ENCODE results near the gene ITPKA.

Gene ITPKA

GRCh38 chr15:41507820-41508290 lies 14.2 kb downstream of the ITPKA start:
- Histone ChIP-seq H3K4me3 (ENCODE audit: control insufficient read depth in 1 of 7, extremely low read depth in 1 of 7, insufficient read depth in 4 of 7, low read depth in 2 of 7, low read length in 6 of 7) (no peak overlapping the region), H3K9me3 (ENCODE audit: control extremely low read depth in 1 of 5, control insufficient read depth in 4 of 5, insufficient read depth in 2 of 5, low read depth in 1 of 5, low read length in 4 of 5) (no peaks in the 10 kb centered on the region), H3K4me1 (ENCODE audit: control extremely low read depth in 1 of 4, control insufficient read depth in 4 of 4, insufficient read depth in 4 of 4, low read length in 3 of 4) (peaks cover 0 to 32% (median 26%) of the 10 kb centered on the region in 4 experiments), H3K36me3 (ENCODE audit: control insufficient read depth in 4 of 4, insufficient read depth in 4 of 4, low read length in 3 of 4) (no peaks in the 10 kb centered on the region), H3K27me3 (replicated peaks in 2 of 5; ENCODE audit: control insufficient read depth in 4 of 5, insufficient read depth in 5 of 5, low read length in 4 of 5) (peaks cover 4 to 48% (median 9%) of the 10 kb centered on the region in 5 experiments), H3K27ac (ENCODE audit: insufficient read depth in 1 of 2, low read depth in 1 of 2, low read length in 2 of 2, poor library complexity in 1 of 2, severe bottlenecking in 2 of 2) (no peak overlapping the region)
- ChIA-PET CTCF (interaction anchor here (0.8 to 2.4 kb wide), 2 partner anchors 38 to 42 kb away, joined by 3 to 12 read pairs; no protein-coding TSS in a partner anchor), POLR2A (no interaction called here)
- DNase-seq = no peak
- 94% methylated on average over 5 of the region's 7 CpGs for WGBS (ENCODE audit: insufficient coverage)

GRCh38 chr15:41510728-41511127 lies 17.1 kb downstream of the ITPKA start:
- H3K36me3 ChIP-seq (ENCODE audit: control insufficient read depth in 4 of 4, insufficient read depth in 4 of 4, low read length in 3 of 4) = no peaks in the 10 kb centered on the region
- CTCF ChIA-PET = no interaction called here
- no peaks in the 10 kb centered on the region for H3K9me3 ChIP-seq (ENCODE audit: control extremely low read depth in 1 of 5, control insufficient read depth in 4 of 5, insufficient read depth in 2 of 5, low read depth in 1 of 5, low read length in 4 of 5)
- H3K27me3 ChIP-seq (replicated peaks in 2 of 5; ENCODE audit: control insufficient read depth in 4 of 5, insufficient read depth in 5 of 5, low read length in 4 of 5) = peaks cover 4 to 53% (median 12%) of the 10 kb centered on the region in 5 experiments
- POLR2A ChIA-PET = interaction anchor here (1.4 kb wide), 1 partner anchor 17 kb away, joined by 3 read pairs; the partner anchor contains the start of gene ITPKA
- WGBS (ENCODE audit: insufficient coverage) = 88% methylated on average over 7 of the region's 7 CpGs
- no peak overlapping the region for H3K27ac ChIP-seq (ENCODE audit: insufficient read depth in 1 of 2, low read depth in 1 of 2, low read length in 2 of 2, poor library complexity in 1 of 2, severe bottlenecking in 2 of 2)
- no peak overlapping the region for H3K4me3 ChIP-seq (ENCODE audit: control insufficient read depth in 1 of 7, extremely low read depth in 1 of 7, insufficient read depth in 4 of 7, low read depth in 2 of 7, low read length in 6 of 7)
- DNase-seq = no peak
- peaks cover 0 to 31% (median 25%) of the 10 kb centered on the region in 4 experiments for H3K4me1 ChIP-seq (ENCODE audit: control extremely low read depth in 1 of 4, control insufficient read depth in 4 of 4, insufficient read depth in 4 of 4, low read length in 3 of 4)

- H3K36me3 ChIP-seq (ENCODE audit: control insufficient read depth in 4 of 4, insufficient read depth in 4 of 4, low read length in 3 of 4) = peaks cover 0 to 3% (median under 1%) of the 10 kb centered on the region in 4 experiments
- H3K4me1 ChIP-seq (ENCODE audit: control extremely low read depth in 1 of 4, control insufficient read depth in 4 of 4, insufficient read depth in 4 of 4, low read length in 3 of 4) = peaks cover 0 to 31% (median 25%) of the 10 kb centered on the region in 4 experiments
- peaks cover 4 to 53% (median 12%) of the 10 kb centered on the region in 5 experiments for H3K27me3 ChIP-seq (replicated peaks in 2 of 5; ENCODE audit: control insufficient read depth in 4 of 5, insufficient read depth in 5 of 5, low read length in 4 of 5)
- ChIA-PET CTCF (no interaction called here), POLR2A (interaction anchor here (1.0 to 1.4 kb wide), 2 partner anchors 8 to 18 kb away, joined by 3 read pairs; partner anchors contain the start of gene ITPKA)
- DNase-seq = no peak
- peak overlapping the region in 4 of 7 experiments; percentile 11 to 69 (median 34) for H3K4me3 ChIP-seq (ENCODE audit: control insufficient read depth in 1 of 7, extremely low read depth in 1 of 7, insufficient read depth in 4 of 7, low read depth in 2 of 7, low read length in 6 of 7)
- no peak overlapping the region for H3K27ac ChIP-seq (ENCODE audit: insufficient read depth in 1 of 2, low read depth in 1 of 2, low read length in 2 of 2, poor library complexity in 1 of 2, severe bottlenecking in 2 of 2)
- 12% methylated on average over 23 of the region's 56 CpGs for WGBS (ENCODE audit: insufficient coverage)
- H3K9me3 ChIP-seq (ENCODE audit: control extremely low read depth in 1 of 5, control insufficient read depth in 4 of 5, insufficient read depth in 2 of 5, low read depth in 1 of 5, low read length in 4 of 5) = no peaks in the 10 kb centered on the region
Measured at GRCh38 chr15:41511331-41511898, 17.7 kb downstream of the ITPKA start.

- WGBS (ENCODE audit: insufficient coverage) = 4% methylated on average over 32 of the region's 49 CpGs
- ChIA-PET POLR2A (interaction anchor here (1.0 kb wide), 1 partner anchor 9 kb away, joined by 3 read pairs; no protein-coding TSS in a partner anchor), CTCF (interaction anchor here (0.6 kb wide), 1 partner anchor 19 kb away, joined by 3 read pairs; no protein-coding TSS in a partner anchor)
- peak overlapping the region in 5 of 7 experiments; percentile 23 to 71 (median 63) for H3K4me3 ChIP-seq (ENCODE audit: control insufficient read depth in 1 of 7, extremely low read depth in 1 of 7, insufficient read depth in 4 of 7, low read depth in 2 of 7, low read length in 6 of 7)
- peaks cover 4 to 53% (median 12%) of the 10 kb centered on the region in 5 experiments for H3K27me3 ChIP-seq (replicated peaks in 2 of 5; ENCODE audit: control insufficient read depth in 4 of 5, insufficient read depth in 5 of 5, low read length in 4 of 5)
- H3K27ac ChIP-seq (ENCODE audit: insufficient read depth in 1 of 2, low read depth in 1 of 2, low read length in 2 of 2, poor library complexity in 1 of 2, severe bottlenecking in 2 of 2) = no peak overlapping the region
- H3K36me3 ChIP-seq (ENCODE audit: control insufficient read depth in 4 of 4, insufficient read depth in 4 of 4, low read length in 3 of 4) = peaks cover 0 to 3% (median 3%) of the 10 kb centered on the region in 4 experiments
- H3K9me3 ChIP-seq (ENCODE audit: control extremely low read depth in 1 of 5, control insufficient read depth in 4 of 5, insufficient read depth in 2 of 5, low read depth in 1 of 5, low read length in 4 of 5) = no peaks in the 10 kb centered on the region
- peak in 1 of 3 donors; percentile 38 for DNase-seq
- H3K4me1 ChIP-seq (ENCODE audit: control extremely low read depth in 1 of 4, control insufficient read depth in 4 of 4, insufficient read depth in 4 of 4, low read length in 3 of 4) = peaks cover 0 to 31% (median 25%) of the 10 kb centered on the region in 4 experiments
Measured at GRCh38 chr15:41511899-41512369, 18.3 kb downstream of the ITPKA start.

GRCh38 chr15:41512512-41512939 lies 18.9 kb downstream of the ITPKA start:
- ChIA-PET CTCF (interaction anchor here (0.6 to 1.6 kb wide), 4 partner anchors 19 to 284 kb away, joined by 3 read pairs; no protein-coding TSS in a partner anchor), POLR2A (interaction anchor here (1.4 kb wide), 1 partner anchor 9 kb away, joined by 3 read pairs; no protein-coding TSS in a partner anchor)
- 11% methylated on average over 33 of the region's 33 CpGs for WGBS (ENCODE audit: insufficient coverage)
- Histone ChIP-seq H3K27me3 (replicated peaks in 2 of 5; ENCODE audit: control insufficient read depth in 4 of 5, insufficient read depth in 5 of 5, low read length in 4 of 5) (peaks cover 4 to 53% (median 12%) of the 10 kb centered on the region in 5 experiments), H3K36me3 (ENCODE audit: control insufficient read depth in 4 of 4, insufficient read depth in 4 of 4, low read length in 3 of 4) (peaks cover 0 to 8% (median 5%) of the 10 kb centered on the region in 4 experiments), H3K27ac (ENCODE audit: insufficient read depth in 1 of 2, low read depth in 1 of 2, low read length in 2 of 2, poor library complexity in 1 of 2, severe bottlenecking in 2 of 2) (no peak overlapping the region), H3K4me1 (ENCODE audit: control extremely low read depth in 1 of 4, control insufficient read depth in 4 of 4, insufficient read depth in 4 of 4, low read length in 3 of 4) (peaks cover 0 to 31% (median 25%) of the 10 kb centered on the region in 4 experiments), H3K9me3 (ENCODE audit: control extremely low read depth in 1 of 5, control insufficient read depth in 4 of 5, insufficient read depth in 2 of 5, low read depth in 1 of 5, low read length in 4 of 5) (no peaks in the 10 kb centered on the region), H3K4me3 (ENCODE audit: control insufficient read depth in 1 of 7, extremely low read depth in 1 of 7, insufficient read depth in 4 of 7, low read depth in 2 of 7, low read length in 6 of 7) (peak overlapping the region in 6 of 7 experiments; percentile 32 to 71 (median 60))
- no peak for DNase-seq

GRCh38 chr15:41512940-41513505 lies 19.3 kb downstream of the ITPKA start:
- peaks cover 4 to 53% (median 12%) of the 10 kb centered on the region in 5 experiments for H3K27me3 ChIP-seq (replicated peaks in 2 of 5; ENCODE audit: control insufficient read depth in 4 of 5, insufficient read depth in 5 of 5, low read length in 4 of 5)
- DNase-seq = peak in 2 of 3 donors; percentile 73 to 82
- WGBS (ENCODE audit: insufficient coverage) = 1% methylated on average over 40 of the region's 40 CpGs

More at GRCh38 chr15:41512940-41513505, 19.3 kb downstream of the ITPKA start:
- ChIA-PET POLR2A (interaction anchor here (1.4 kb wide), 1 partner anchor 10 kb away, joined by 3 read pairs; no protein-coding TSS in a partner anchor), CTCF (interaction anchor here (1.2 to 1.6 kb wide), 4 partner anchors 18 to 284 kb away, joined by 3 read pairs; no protein-coding TSS in a partner anchor)
- Histone ChIP-seq H3K27ac (ENCODE audit: insufficient read depth in 1 of 2, low read depth in 1 of 2, low read length in 2 of 2, poor library complexity in 1 of 2, severe bottlenecking in 2 of 2) (no peak overlapping the region), H3K9me3 (ENCODE audit: control extremely low read depth in 1 of 5, control insufficient read depth in 4 of 5, insufficient read depth in 2 of 5, low read depth in 1 of 5, low read length in 4 of 5) (no peaks in the 10 kb centered on the region), H3K4me3 (ENCODE audit: control insufficient read depth in 1 of 7, extremely low read depth in 1 of 7, insufficient read depth in 4 of 7, low read depth in 2 of 7, low read length in 6 of 7) (peak overlapping the region; percentile 13 to 71 (median 58)), H3K4me1 (ENCODE audit: control extremely low read depth in 1 of 4, control insufficient read depth in 4 of 4, insufficient read depth in 4 of 4, low read length in 3 of 4) (peaks cover 0 to 31% (median 25%) of the 10 kb centered on the region in 4 experiments), H3K36me3 (ENCODE audit: control insufficient read depth in 4 of 4, insufficient read depth in 4 of 4, low read length in 3 of 4) (peaks cover 1 to 13% (median 10%) of the 10 kb centered on the region in 4 experiments)

Data from common myeloid progenitor, CD34-positive (primary cell).